Measurements from ENCODE around the gene ARID1B.

DNA sequence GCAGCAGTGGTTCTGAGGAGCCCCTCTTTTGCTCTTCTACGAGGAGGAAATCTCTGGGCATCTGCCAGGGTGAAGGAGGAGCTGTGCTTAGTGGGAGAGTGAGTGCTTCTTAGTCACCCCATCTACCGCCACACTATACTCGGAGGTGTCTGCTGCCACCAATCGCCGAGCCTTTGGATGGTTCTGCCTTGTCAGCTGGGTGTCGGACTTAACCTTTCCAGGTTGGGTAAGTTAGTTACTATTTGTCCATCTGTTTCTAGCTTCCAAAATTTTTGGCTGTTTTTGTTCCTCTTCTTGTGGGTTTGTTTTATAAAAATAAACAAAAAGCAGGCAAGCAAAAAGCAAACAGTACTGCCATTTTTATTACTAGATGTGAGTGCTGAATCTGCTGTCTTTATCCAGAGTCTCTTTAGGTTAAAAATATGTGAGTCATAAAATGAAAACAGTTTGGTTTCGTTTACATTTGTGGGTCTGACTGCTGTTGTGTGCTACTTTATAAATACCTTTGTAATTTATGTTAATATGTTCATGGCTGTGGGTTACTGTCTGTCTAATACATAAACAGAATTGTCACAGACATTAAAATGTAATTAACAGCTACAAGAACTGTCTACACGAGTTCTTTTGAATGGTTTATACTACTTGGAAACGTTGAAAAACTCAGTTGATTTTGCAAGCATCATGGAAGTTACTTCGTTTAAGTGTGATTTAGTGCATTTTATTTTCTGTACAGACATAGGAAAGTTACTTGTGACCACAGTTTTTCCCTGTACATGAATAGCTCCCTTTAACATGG is 89.2 kb downstream of the ARID1B start:
- TF ChIP-seq CTCF (IDR thresholded peaks at IDR 0.05): no peak
- TF ChIP-seq EZH2 (IDR thresholded peaks at IDR 0.05): no peak
- no peak for TF ChIP-seq EZH2phosphoT487 (IDR thresholded peaks at IDR 0.05)

All from neural progenitor cell (in vitro differentiated cells).